Measurements from ENCODE around the gene RS1. TPM values are rescaled to one million over a fixed set of nuclear protein-coding genes. Genes with fewer than 3 reads are reported as not detected.

Gene RS1
- total and polyA plus RNA-seq, 9 of the 15 experiments (the other 6 are each of a cell fraction or from before 2014, with no cell fraction given) = not detected

- Histone ChIP-seq H3K27me3 (ENCODE audit: control insufficient read depth in 2 of 2, insufficient read depth in 2 of 2, low read length in 2 of 2) (no peaks in the 10 kb centered on the region), H3K9me1 (ENCODE audit: control insufficient read depth, insufficient read depth, low read length) (no peaks in the 10 kb centered on the region), H3K9me3 (replicated peaks; ENCODE audit: control insufficient read depth, insufficient read depth, low read depth, low read length) (no peaks in the 10 kb centered on the region), H3K4me3 (no peak overlapping the region), H2AFZ (ENCODE audit: low read depth, low read length) (no peak overlapping the region), H3K9ac (ENCODE audit: insufficient read depth in 1 of 2, low read depth in 2 of 2, low read length in 2 of 2) (no peak overlapping the region), H3K4me1 (replicated peaks in 1 of 2; ENCODE audit: control insufficient read depth in 2 of 2, insufficient read depth in 2 of 2, low read length in 2 of 2) (no peaks in the 10 kb centered on the region), H4K20me1 (replicated peaks; ENCODE audit: control insufficient read depth, insufficient read depth, low read length) (no peaks in the 10 kb centered on the region), H3K36me3 (ENCODE audit: control insufficient read depth, insufficient read depth, low read length) (no peaks in the 10 kb centered on the region), H3K4me2 (ENCODE audit: insufficient read depth, low read length) (no peak overlapping the region), H3K27ac (ENCODE audit: extremely low read depth, low read depth, low read length) (no peak overlapping the region), H3K79me2 (ENCODE audit: control insufficient read depth, insufficient read depth, low read length) (no peaks in the 10 kb centered on the region)
- POLR2A ChIA-PET = no interaction called here
- CTCF ChIA-PET (ENCODE audit: low intra/inter-chr PET ratio) = no interaction called here
- DNase-seq (ENCODE audit: extremely low read depth in 1 of 4, low spot score in 3 of 4) (no peak), FAIRE-seq (no peak), ATAC-seq (no peak)
- BruUV-seq (replicated peaks) = no TSS peak
- TF ChIP-seq GABPB1 (CRISPR knock-in tag; IDR thresholded peaks at IDR 0.05) (no peak), SMARCE1 (IDR thresholded peaks at IDR 0.05) (no peak), ZNF589 (CRISPR knock-in tag; IDR thresholded peaks at IDR 0.05; ENCODE audit: low read depth) (no peak), KDM5B (IDR thresholded peaks at IDR 0.05; ENCODE audit: insufficient replicate concordance, low read depth, low read length) (no peak), ZNF445 (CRISPR knock-in tag; IDR thresholded peaks at IDR 0.05; ENCODE audit: low read depth) (no peak), ZBTB26 (CRISPR knock-in tag; IDR thresholded peaks at IDR 0.05) (no peak), CBX8 (IDR thresholded peaks at IDR 0.05; ENCODE audit: borderline replicate concordance, extremely low read depth, low read depth, low read length, poor library complexity, severe bottlenecking) (no peak), SRSF9 (IDR thresholded peaks at IDR 0.05; ENCODE audit: borderline replicate concordance, low read depth, low read length) (no peak), HNRNPH1 (optimal IDR thresholded peaks at IDR 0.05; ENCODE audit: low read depth, low read length) (no peak), FOSL1 (tag; conservative IDR thresholded peaks at IDR 0.05) (no peak), NCOA2 (IDR thresholded peaks at IDR 0.05; ENCODE audit: partially characterized antibody in 2 of 2) (no peak), ZBTB2 (IDR thresholded peaks at IDR 0.05) (no peak), ZNF57 (CRISPR knock-in tag; IDR thresholded peaks at IDR 0.05) (no peak), HNRNPLL (IDR thresholded peaks at IDR 0.05; ENCODE audit: low read depth, low read length, poor library complexity, severe bottlenecking) (no peak), RHOXF2B (CRISPR knock-in tag; conservative IDR thresholded peaks at IDR 0.05) (no peak)
- WGBS (ENCODE audit: insufficient coverage, low coverage, missing lambda C conversion rate) = 0% methylated on average over 3 of the region's 3 CpGs
- intact Hi-C loops (cut with micrococcal nuclease) (no loop called here), in situ Hi-C loops (cut with MboI) (no loop called here)
Observed at GRCh38 chrX:18696653-18697052, 24.7 kb upstream of the RS1 start.

Data from K562 (cell line).